Measurements from ENCODE around the gene CGAS.

DNA sequence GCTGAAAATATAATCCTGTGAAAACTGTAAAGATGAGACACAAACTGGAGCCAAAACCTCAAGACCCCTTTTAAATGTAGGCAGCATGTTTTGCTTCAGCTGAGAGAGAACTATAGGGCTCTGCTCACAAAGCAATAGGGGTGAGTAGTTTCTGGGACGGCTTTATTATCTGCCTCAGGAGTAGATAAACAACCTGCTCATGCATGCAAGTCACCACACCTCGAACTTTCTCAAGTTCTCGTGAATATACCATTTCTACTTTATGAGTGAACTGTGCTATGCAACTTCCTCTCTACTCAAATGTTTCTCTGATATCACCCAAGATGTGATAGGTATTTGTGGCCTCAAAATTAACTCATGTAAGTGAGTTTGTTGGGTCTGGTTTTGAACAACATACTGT lies 74.9 kb downstream of the CGAS start:
- TF ChIP-seq POLR2AphosphoS5 (IDR thresholded peaks at IDR 0.05; ENCODE audit: low read depth, low read length) (no peak), CTCF (IDR thresholded peaks at IDR 0.05) (no peak)
